Inflammatory macrophage treated with lipopolysaccharide for 4 hours (primary cell): ENCODE measurements around the gene OST4.

Experiments
- DNase-seq: peaks from one replicate; pipeline ENCODE4 v3.0.0-alpha.2; 2020

Gene OST4

DNA sequence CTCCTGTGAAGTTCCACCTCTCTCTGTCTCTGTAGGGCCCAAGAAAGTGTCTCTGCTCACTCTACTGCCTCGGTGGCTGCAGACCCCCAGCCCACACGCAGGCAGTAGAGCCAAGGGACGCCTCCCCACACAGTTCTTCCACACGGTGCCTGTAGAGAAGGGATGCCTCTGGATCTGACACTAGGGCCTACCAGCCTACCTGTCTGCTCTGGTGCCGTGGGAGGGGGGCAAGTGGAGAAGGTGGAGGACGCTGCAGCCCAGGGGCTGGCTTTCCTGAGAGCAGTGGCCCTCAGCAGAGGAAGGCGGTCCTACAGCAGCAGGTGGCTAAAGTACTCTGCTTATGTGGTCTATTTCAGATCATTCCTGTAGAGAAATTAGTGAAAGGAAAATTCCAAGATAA is 47.7 kb downstream of the OST4 start:
- DNase-seq = no peak

- no peak for DNase-seq
Measured at GRCh38 chr2:27021253-27022049, 50.0 kb downstream of the OST4 start.
